ENCODE results near the gene CAMK2A. TPM values are rescaled to one million over a fixed set of nuclear protein-coding genes. Genes with fewer than 3 reads are reported as not detected.

Gene CAMK2A
- total and polyA plus RNA-seq, 2 of the 4 experiments (the other 2 are of a cell fraction): 0.18 to 0.19 TPM

- H2AK9ac ChIP-seq (replicated peaks; ENCODE audit: low read depth, low read length, poor library complexity): no peak overlapping the region
- no peak overlapping the region for H4K8ac ChIP-seq (ENCODE audit: low read depth in 2 of 2, low read length in 2 of 2)
- no CpG with 5 or more reads among the region's 3 CpGs for WGBS, 2 experiments (ENCODE audit: extremely low coverage in 2 of 2, insufficient read length in 1 of 2)
- no TSS peak for BruUV-seq (replicated peaks)
- H3K56ac ChIP-seq (ENCODE audit: extremely low read depth, insufficient read depth, low read length): no peak overlapping the region
- H4K20me1 ChIP-seq (ENCODE audit: insufficient read depth, low read length): no peaks in the 10 kb centered on the region
- DNase-seq (no peak), ATAC-seq (ENCODE audit: low read depth) (no peak)
- in situ Hi-C loops (cut with MboI; ENCODE audit: low sequenced_read_pairs): no loop called here
- H3K18ac ChIP-seq (ENCODE audit: low read depth, low read length): no peak overlapping the region
- no peaks in the 10 kb centered on the region; the same call in 1 of the 2 replicates for H3K27me3 ChIP-seq (ENCODE audit: control insufficient read depth, insufficient read depth, low read length)
- no peak overlapping the region for H4K5ac ChIP-seq (ENCODE audit: low read depth, low read length)
- no peak overlapping the region for H2AK5ac ChIP-seq (ENCODE audit: low read depth, low read length)
- no peak overlapping the region for H2BK20ac ChIP-seq (ENCODE audit: low read depth, low read length)
- H2BK5ac ChIP-seq (ENCODE audit: low read depth, low read length, poor library complexity, severe bottlenecking): no peak overlapping the region
- no peak overlapping the region for H2BK120ac ChIP-seq (ENCODE audit: low read depth, low read length)
- no peaks in the 10 kb centered on the region for H3K36me3 ChIP-seq (ENCODE audit: control insufficient read depth, insufficient read depth, low read length)
- H3K4me3 ChIP-seq (ENCODE audit: insufficient read depth, low read depth, low read length): no peak overlapping the region
- H3K79me1 ChIP-seq (ENCODE audit: low read depth in 1 of 2, low read length in 2 of 2): no peaks in the 10 kb centered on the region
- ChIA-PET POLR2A (ENCODE audit: unreplicated experiment) (no interaction called here), CTCF (no interaction called here)
- dilution Hi-C loops (cut with HindIII; ENCODE audit: low sequenced_read_pairs, unreplicated experiment): no loop called here
- no peak overlapping the region for H4K91ac ChIP-seq (ENCODE audit: insufficient read depth, low read depth, low read length)
- no peak overlapping the region for H3K9ac ChIP-seq (ENCODE audit: low read depth, low read length)
- no peak overlapping the region for H3K4me2 ChIP-seq (ENCODE audit: low read depth, low read length)
- H3K14ac ChIP-seq (replicated peaks; ENCODE audit: low read depth, low read length): no peak overlapping the region
- TF ChIP-seq MXI1 (IDR thresholded peaks at IDR 0.05; ENCODE audit: borderline replicate concordance, low read depth, low read length) (no peak), USF2 (IDR thresholded peaks at IDR 0.05; ENCODE audit: low read depth, low read length) (no peak), CTCF (conservative IDR thresholded peaks at IDR 0.05; ENCODE audit: low read depth, low read length) (no peak), RAD21 (IDR thresholded peaks at IDR 0.05; ENCODE audit: low read length) (no peak), CHD1 (IDR thresholded peaks at IDR 0.05; ENCODE audit: low read depth, low read length) (no peak), MAFK (IDR thresholded peaks at IDR 0.05; ENCODE audit: low read depth, low read length) (no peak), POLR2A (IDR thresholded peaks at IDR 0.05; ENCODE audit: low read depth, low read length) (no peak), BHLHE40 (IDR thresholded peaks at IDR 0.05; ENCODE audit: low read depth, low read length) (no peak), CEBPB (IDR thresholded peaks at IDR 0.05; ENCODE audit: low read depth, low read length) (no peak), MAZ (IDR thresholded peaks at IDR 0.05; ENCODE audit: borderline replicate concordance, low read depth, low read length) (no peak), ELK1 (IDR thresholded peaks at IDR 0.05; ENCODE audit: borderline replicate concordance, low read depth, low read length) (no peak), RCOR1 (IDR thresholded peaks at IDR 0.05; ENCODE audit: insufficient replicate concordance, low read length) (no peak), NFE2L2 (IDR thresholded peaks at IDR 0.05; ENCODE audit: low read depth, low read length) (no peak), RFX5 (IDR thresholded peaks at IDR 0.05; ENCODE audit: low read depth, low read length) (no peak), FOS (IDR thresholded peaks at IDR 0.05; ENCODE audit: low read depth, low read length) (no peak), SMC3 (IDR thresholded peaks at IDR 0.05; ENCODE audit: low read depth, low read length) (no peak)
- no peak overlapping the region for H3K4ac ChIP-seq (ENCODE audit: low read depth, low read length)
- H2BK15ac ChIP-seq (ENCODE audit: low read depth, low read length): no peak overlapping the region
- no peaks in the 10 kb centered on the region; the same call in 1 of the 2 replicates for H3K9me1 ChIP-seq (ENCODE audit: insufficient read depth, low read length)
- intact Hi-C loops (cut with micrococcal nuclease): no loop called here
- no peak overlapping the region for H3K23ac ChIP-seq (ENCODE audit: low read depth, low read length)
- no peaks in the 10 kb centered on the region for H3K9me3 ChIP-seq (ENCODE audit: control insufficient read depth, insufficient read depth, low read length)
- H2AFZ ChIP-seq (replicated peaks; ENCODE audit: low read length, poor library complexity): no peak overlapping the region
- peaks cover 8% of the 10 kb centered on the region; the same call in 1 of the 2 replicates for H3K4me1 ChIP-seq (ENCODE audit: control insufficient read depth, insufficient read depth, low read length)
- H3K27ac ChIP-seq (ENCODE audit: insufficient read depth, low read length): no peak overlapping the region
Measured at GRCh38 chr5:150248946-150249345, 40.6 kb downstream of the CAMK2A start.

All from IMR-90 (cell line).